Parietal lobe (tissue), 1 donor: ENCODE data around the gene CDC14A. TPM values are rescaled to one million over a fixed set of nuclear protein-coding genes. Genes with fewer than 3 reads are reported as not detected.

Source experiments
- total RNA-seq: library from RNA; depleted of rRNA; stranded (reverse); fragments of >200 nt; gene quantifications from one replicate; pipeline ENCODE4 v1.2.3, GENCODE V29; 2014

Gene CDC14A, protein sequence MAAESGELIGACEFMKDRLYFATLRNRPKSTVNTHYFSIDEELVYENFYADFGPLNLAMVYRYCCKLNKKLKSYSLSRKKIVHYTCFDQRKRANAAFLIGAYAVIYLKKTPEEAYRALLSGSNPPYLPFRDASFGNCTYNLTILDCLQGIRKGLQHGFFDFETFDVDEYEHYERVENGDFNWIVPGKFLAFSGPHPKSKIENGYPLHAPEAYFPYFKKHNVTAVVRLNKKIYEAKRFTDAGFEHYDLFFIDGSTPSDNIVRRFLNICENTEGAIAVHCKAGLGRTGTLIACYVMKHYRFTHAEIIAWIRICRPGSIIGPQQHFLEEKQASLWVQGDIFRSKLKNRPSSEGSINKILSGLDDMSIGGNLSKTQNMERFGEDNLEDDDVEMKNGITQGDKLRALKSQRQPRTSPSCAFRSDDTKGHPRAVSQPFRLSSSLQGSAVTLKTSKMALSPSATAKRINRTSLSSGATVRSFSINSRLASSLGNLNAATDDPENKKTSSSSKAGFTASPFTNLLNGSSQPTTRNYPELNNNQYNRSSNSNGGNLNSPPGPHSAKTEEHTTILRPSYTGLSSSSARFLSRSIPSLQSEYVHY
- total RNA-seq = 5.9 TPM

DNA sequence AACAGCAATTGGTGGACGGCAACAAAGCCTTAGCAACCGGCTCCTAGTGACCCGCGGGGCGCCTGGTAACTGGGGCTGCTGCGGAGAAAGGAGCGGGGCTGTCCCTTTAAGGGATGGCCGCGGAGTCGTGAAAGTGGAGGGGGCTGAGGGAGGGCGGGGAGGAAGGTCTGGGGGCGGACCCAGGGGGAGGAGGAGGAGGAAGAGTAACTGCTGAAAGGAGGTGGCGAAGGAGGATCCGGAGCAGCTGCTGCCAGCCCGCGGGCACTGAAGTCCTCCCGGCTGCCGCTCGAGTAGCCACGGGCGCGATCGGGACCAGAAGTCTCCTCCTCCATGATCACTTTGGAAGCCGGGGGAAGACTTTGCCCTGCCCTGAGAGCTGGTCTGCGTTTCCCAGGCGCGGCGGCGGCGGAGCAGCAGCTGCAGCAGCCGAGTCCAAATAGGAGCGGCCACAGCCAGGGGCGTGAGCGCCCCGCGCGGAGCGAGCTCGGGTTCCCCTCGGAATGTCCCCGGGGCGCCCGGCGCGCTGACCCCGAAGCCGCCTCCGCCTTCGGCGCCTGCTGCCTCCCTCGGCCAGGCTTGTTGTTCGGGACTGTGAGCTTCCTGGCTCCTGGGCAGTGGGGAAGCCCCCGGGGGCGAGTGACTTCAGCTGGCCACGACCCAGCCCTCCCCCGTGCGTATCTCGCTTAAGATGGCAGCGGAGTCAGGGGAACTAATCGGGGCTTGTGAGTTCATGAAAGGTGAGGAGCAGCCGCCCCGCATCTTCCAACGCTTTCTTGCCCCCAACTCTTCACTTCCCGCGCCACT, at the start of gene CDC14A:
CDC14A (plus strand) TSS at position 240 of the 804 bp plus-strand sequence; CDS start at position 689, 449 bp downstream.

Other genes starting within 250 kb of the CDC14A start
- gene SASS6, start 219.6 kb upstream of the CDC14A start, total RNA-seq = 5.6 TPM
- gene TRMT13, start 219.3 kb upstream of the CDC14A start, total RNA-seq = 52.3 TPM
- 8.8 TPM for gene LRRC39, start 174.2 kb upstream of the CDC14A start, total RNA-seq
- gene DBT, start 102.7 kb upstream of the CDC14A start, total RNA-seq = 9.4 TPM
- 45.7 TPM for gene RTCA, start 86.3 kb upstream of the CDC14A start, total RNA-seq
- 5.0 TPM for gene GPR88, start 185.6 kb downstream of the CDC14A start, total RNA-seq